Fibroblast of skin of scalp (primary cell): ENCODE data around the gene SLC8A2.
"Not testable (repeated sequence)": the region's sequence is repeated elsewhere in the genome, so short reads cannot be mapped to it uniquely, and the experiment has no call there.

Experiments
- DNase-seq: peaks from one replicate; pipeline ENCODE4 v3.0.0-alpha.2; 2013

SLC8A2 gene

DNA sequence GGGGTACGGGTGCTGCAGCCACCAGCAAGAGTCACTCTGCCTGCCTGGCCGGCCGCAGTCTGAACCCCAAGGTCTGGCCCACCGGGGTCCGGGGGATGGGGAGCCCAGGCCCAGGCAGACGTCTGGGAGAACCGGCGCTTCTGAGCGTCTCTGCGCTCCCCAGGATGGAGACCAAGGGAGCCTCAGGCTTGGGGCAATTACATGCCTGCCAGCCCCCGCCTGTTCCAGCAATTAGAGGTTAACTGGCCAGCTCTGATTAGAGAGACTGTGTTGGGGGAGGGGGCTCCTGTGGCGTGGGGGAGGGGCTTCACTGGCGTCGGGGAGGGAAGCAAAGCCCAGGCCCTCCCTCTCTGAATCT is 64.3 kb downstream of the SLC8A2 start:
- DNase-seq, result no peak

DNA sequence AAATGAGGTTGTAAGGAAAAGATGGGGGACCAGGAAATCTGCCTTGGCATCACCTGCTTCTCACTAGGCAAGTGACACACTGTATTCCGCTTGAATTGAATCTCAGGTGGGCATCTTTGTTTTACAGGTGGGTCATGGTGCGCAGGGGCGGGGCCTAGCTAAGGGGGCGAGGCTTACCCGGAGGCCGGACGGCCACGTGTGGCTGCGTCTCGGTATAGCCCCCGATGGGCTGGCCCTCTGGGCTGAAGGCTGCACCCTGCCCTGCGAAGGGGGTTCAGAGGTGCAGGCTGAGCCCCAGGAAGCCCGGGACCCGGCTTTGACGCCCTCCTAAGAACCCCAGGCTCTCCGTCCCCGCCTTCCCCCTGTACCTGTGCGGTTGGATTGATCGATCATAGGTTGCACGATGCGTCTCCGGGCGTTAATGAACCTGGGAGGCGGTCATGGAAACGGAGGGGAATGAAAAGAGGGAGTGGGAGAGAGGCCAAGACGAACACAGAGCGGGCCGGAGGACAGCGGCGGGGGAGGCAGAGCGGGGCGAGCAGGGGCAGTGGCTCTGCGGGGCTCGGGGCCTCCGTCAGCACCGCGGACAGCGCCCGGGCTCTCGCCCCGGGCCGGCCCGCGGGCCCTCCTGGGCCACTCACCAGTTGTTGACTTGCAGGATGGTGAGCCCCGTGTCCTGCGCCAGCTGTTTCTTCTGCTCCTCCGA is 64.8 kb downstream of the SLC8A2 start:
- no peak for DNase-seq

DNA sequence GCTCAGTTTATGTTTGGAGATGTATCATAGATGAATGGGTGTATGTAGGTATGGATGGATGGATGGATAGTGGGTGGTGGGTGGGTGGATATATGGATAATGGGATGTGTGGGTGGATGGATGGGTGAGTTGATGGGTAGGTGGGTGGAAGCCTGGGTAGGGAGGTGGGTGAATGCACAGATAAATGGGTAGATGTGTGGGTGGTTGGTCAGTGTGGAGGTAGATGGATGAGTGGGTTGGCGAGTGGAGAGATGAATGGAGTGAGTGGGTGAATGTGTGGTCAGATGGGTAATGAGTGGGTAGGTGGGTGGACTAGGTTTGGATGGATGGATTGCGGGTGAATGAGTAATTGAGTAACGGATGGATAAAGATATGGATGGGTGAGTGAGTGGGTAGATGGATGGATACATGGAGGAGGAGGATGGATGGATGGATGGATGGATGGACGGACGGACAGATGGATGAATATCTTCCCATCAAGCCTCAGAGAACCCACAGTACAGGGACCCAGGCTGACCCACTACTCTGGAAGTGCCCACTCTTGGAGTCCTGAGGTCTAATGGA is 65.8 kb downstream of the SLC8A2 start:
- no peak for DNase-seq

DNA sequence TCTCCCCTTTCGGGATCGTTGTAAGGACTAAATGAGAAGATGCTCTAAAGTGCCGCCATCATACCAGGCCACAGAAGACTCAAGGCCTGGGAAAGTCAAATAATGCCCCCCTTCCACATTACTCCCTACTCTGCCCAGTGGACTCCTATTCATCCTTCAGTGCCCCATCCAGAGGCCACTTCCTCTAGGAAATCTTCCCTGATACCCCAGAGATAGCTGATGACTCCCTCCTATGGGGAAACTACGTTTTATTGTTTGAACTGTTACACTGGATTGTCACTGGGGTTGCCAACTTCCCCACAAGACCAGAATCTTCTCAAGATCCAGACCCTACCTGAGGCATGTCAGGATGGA is 66.5 kb downstream of the SLC8A2 start:
- no peak for DNase-seq

DNA sequence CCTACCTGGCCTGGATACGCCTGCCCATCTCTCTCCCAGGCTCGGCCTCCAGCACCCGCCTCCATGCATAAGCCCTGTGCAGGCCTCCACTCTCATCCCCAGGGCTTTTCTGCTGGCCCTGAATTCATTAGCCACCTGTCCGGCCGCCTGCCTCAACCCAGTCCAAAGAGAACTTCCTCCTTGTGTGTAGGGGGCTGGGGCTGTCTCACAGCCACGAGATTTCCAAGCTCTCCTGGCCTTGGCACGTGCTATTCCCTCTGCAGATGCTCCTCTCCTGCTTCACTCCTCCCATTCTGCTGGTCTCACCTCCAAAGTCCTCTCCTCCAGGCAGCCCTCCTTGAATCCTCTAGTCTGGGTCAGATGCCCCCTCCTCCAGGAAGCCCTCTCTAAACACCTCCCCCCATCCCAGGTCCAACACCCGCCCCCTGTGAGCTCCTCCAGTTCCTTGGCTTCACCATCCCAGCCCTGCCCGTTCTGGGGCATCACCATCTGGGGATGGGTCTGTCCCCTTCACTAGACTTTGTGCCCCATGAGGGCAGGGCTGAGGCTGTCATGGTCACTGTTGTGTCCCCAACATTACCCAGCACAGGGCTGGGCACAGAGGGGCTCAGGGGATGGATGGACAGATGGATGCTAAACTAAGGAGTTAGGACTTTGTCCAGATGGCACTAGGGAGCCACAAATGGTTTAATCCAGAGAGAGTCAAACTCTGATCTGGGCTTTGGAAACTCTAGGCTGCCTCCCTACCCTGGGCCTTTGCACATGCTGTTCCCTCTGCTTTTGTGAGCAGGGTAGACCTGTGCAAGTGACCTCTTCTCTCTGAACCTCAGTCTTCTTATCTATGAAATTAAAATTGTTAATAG is 67.1 kb downstream of the SLC8A2 start:
- DNase-seq, result no peak

DNA sequence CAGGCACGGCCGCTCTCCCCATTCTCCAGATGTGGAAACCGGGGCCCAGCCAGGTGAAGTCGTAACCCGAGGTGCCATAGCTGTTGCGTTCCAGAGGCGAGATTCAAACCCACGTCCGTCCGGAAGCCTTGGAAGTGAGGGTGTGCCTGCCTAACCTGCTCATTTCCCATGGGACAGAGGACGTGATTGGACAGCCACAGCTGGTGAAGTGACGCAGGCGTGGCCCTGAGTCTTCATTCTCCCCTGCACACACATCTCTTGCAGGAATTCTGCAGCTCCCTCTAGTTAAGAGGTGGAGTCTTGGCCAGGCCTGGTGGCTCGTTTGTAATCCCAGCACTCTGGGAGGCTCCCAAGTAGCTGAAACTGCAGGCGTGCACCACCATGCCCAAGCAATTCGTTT is 69.2 kb downstream of the SLC8A2 start:
- no peak for DNase-seq

DNA sequence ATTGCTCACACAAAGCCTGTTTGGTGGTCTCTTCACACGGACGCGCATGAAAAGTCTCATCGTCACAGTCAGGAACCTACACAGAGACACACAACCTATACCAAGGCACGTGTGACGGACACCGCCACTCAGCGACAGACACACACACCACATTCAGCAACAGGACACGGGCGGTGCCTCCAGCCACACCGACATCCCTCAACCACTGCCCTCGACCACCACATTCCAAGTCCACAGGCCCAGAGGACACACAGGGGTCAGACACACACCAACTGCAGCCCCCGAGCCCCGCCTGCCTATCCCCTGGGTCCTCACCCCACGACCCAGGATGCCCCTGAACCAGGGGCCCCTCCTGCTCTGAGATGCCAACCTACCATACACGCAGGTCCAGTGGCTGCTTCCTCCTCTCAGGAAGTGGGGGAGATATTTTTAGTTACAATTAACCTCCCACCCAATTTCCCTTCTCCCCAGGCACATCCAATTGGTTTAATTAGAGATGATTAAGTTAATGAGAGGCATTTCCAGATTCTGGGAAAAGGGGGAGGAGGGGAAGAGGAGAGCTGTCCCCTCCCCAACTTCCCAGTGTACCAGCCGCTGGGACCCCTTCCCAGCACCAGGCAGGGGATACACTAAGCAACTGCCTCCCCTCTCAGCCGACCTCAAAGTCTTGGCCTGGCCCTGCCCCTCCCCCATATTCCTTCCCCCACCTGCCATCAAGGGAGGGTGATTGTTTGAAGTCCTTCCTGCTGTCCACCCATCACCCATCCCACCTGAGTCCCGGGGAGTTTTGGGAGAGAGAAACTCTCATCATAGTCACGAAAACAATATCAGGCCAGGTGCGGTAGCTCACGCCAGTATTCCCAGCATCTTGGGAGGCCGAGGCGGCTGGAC is 72.7 kb downstream of the SLC8A2 start:
- no peak for DNase-seq

DNA sequence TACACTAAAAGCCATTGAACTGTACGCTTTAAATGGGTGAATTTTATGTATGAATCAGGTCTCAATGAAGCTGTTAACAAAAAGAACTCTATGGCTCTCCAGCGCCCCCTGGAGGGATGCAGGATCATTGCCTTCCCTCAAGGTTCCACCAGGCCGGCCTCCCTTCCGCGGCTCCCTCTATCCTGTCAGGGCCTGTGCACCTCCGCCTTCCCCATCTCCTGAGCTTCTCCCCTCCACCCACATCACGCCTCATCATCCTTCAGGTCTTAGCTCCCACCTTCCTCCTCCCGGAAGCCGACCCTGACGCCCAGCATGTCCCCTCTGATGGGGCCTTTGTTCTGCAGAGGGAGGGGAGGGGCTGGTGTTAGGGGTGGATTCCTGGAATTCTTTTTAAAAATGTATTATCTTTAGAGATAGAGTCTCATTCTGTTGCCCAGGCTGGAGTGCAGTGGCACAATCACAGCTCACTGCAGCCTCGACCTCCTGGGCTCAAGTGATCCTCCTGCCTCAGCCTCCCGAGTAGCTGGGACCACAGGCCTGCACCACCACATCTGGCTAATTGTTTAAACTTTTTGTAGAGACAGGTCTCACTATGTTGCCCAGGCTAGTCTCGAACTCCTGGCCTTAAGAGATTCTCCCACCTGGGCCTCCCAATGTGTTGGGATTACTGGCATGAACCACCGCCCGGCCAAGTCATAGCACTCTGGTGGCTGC is 80.0 kb downstream of the SLC8A2 start:
- DNase-seq, result peak; percentile 70

DNA sequence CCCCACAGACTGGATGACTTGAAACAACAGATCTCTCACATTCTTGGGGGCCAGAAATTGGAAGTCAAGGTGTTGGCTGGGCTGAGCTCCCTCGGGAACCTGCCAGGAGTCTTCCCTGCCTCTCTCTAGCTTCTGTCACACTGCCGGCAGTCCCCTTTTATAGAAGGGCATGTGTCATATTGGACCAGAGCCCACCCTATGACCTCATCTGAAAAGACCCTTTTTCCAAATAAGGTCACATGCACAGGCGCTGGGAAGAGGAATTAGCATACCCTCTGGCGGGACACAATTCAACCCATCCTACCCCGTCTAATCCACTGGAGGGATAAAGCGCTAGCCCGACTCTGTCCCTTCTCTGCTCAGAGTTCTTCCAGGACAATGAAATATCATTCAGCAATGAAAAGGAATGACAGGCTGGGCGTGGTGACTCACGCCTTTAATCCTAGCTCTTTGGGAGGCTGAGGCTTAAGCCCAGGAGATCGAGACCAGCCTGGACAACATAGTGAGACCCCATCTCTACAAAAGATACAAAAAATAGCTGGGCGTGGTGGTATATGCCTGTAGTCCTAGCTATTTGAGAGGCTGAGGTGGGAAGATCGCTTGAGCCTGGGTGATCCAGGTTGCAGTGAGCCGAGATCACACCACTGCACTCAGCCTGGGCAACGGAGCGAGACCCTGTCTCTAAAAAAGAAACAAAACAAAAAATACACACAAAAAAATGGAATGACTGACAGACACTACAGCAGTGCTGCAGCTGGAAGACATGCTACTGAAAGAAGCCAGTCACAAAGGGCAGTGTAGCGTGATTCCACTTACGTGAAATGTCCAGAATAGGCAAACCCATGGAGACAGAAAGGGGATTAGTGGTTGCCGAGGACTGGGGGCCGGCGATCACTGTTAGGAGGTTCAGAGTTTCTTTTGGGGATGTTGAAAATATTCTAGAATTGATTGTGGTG is 80.9 kb downstream of the SLC8A2 start:
- peak; percentile 34 for DNase-seq

DNA sequence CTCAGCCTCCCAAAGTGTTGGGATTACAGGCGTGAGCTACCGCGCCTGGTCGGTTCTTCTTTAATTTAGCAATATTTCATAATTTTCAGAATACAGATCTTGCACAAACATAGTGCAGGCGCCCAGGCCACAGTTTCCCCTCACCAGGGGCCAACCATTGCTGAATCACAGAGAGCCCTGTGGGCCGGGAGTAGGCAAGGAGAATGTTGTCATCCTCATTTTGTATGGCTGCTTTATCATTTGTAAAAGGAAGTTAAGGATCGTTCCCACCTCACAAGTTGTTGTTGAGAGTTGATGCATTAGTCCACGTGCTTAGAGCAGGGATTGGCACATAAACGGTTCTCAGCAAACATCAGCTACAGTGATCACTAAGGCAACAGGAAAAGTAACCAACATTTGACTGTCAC is 82.5 kb downstream of the SLC8A2 start:
- no peak for DNase-seq

DNA sequence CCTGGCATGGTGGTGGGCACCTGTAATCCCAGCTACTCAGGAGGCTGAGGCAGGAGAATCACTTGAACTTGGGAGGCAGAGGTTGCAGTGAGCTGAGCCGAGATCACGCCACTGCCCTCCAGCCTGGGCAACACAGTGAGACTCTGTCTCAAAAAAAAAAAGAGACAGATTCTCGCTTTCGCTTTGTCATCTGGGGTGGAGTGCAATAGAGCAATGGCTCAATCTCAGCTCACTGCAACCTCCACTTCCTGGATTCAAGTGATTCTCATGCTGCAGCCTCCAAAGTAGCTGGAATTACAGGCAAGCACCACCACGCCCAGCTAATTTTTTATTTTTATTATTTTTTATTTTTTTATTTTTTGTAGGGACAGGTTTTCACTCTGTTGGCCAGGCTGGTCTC is 83.0 kb downstream of the SLC8A2 start:
- not testable (repeated sequence) for DNase-seq

DNA sequence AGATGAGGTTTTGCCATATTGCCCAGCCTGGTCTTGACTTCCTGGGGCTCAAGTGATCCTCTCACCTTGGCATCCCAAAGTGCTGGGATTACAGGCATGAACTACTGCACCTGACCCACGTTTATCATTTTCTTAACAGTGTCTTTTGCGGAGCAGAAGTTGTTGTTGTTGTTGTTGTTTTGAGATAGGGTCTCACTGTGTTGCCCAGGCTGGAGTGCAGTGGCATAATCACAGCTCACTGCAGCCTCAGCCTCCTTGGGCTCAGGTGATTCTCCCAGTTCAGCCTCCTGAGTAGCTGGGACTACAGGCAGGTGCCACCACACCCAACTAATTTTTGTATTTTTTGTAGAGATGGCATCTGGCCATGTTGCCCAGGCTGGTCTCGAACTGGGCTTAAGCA is 84.1 kb downstream of the SLC8A2 start:
- not testable (repeated sequence) for DNase-seq

DNA sequence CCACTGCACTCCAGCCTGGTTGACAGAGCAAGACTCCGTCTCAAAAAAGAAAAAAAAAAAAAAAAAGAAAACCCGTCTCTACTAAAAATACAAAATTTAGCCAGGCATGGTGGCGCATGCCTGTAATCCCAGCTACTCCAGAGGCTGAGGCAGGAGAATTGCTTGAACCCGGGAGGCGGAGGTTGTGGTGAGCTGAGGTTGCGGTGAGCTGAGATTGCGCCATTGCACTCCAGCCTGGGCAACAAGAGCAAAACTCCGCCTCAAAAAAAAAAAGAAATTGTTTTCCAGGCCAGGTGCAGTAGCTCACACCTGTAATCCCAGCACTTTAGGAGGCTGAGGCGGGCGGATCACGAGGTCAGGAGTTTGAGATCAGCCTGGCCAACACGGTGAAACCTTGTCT is 85.1 kb downstream of the SLC8A2 start:
- DNase-seq, result not testable (repeated sequence)

DNA sequence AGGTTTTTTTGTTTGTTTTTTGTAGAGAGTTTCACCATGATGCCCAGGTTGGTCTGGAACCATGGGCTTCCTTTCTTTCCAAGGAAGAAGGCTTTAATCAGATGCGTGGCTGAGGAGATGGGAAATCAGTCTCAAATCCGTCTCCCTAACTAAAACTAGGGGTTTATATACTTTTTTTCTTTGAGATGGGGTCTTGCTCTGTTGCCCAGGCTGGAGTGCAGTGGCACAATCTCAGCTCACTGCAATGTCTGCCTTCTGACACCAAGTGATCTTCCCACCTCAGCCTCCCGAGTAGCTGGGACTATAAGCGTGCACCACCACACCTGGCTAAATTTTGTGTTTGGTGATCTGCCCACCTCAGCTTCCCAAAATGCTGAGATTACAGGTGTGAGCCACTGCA is 87.2 kb downstream of the SLC8A2 start:
- DNase-seq, result not testable (repeated sequence)

DNA sequence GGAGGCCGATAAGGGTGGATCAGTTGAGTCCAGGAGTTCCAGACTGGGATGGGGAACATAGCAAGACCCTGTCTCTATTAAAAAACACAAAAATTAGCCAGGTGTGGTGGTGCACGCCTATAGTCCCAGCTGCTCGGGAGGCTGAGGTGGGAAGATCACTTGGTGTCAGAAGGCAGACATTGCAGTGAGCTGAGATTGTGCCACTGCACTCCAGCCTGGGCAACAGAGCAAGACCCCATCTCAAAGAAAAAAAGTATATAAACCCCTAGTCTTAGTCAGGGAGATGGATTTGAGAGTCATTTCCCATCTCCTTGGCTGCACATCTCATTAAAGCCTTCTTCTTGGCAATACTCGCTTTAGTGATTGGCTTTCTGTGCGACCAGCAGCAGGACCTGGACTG is 87.8 kb downstream of the SLC8A2 start:
- not testable (repeated sequence) for DNase-seq

DNA sequence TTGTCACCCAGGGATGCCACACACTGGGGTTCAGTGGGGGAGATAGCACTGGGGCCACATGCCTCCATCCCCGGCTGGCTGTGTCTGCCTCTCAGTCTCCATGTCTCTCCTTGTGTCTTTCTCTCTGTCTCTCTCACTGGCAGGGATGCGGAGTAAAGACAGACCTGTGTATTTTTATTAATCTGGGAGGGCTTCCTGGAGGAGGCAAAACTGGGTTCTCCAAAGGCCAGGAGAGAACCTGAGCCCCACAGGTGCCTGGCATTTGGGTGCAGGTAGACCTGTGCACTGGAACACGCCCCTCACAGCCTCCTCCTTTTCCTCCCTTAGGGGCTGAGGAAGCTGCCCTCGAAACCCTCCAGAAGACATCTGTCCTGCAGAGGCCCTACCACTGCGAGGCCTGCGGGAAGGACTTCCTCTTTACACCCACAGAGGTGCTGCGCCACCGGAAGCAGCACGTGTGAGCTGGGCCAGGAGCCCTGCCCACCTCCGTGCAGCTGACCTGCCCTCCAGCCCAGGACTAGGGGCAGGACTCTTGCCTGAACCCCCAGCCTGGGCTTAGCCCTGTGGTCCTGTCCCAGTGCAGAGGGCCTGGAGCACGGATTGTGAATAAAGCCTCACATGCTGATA is 89.9 kb downstream of the SLC8A2 start:
- no peak for DNase-seq

DNA sequence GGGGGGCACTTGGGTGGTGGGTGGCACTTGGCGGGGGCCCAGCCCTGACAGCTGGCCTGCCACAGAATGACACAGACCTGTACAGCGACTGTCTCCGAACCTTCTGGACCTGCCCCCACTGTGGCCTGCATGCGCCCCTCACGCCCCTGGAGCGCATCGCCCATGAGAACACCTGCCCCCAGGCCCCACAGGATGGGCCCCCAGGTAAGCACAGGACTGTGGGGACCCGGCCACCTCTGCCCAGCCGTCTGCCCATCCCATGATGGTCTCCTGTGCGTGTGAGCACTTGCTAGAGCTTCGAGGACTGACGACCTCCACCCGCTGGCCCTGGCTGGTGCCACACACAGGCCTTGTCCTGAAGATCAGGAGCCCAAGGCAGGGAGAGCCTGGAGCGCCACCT is 90.6 kb downstream of the SLC8A2 start:
- no peak for DNase-seq

DNA sequence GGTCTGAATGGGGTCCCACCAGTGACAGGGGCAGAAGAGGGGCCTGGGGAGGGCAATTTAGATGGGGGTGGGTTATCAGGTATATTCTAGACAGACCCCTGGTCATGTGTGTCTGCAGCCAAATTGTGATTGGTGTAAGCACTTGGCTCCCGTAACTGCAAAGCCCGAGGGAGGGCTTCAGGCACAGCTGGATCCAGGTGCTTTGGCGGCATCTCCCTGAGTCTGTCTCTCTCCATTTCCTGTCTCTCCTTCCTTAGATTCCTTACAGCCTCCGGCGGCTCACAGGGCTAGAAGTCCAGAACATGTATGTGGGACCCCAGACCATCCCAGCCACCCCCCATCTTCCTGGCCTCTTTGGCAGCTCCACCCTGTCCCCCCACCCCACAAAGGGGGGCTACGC is 91.1 kb downstream of the SLC8A2 start:
- no peak for DNase-seq

DNA sequence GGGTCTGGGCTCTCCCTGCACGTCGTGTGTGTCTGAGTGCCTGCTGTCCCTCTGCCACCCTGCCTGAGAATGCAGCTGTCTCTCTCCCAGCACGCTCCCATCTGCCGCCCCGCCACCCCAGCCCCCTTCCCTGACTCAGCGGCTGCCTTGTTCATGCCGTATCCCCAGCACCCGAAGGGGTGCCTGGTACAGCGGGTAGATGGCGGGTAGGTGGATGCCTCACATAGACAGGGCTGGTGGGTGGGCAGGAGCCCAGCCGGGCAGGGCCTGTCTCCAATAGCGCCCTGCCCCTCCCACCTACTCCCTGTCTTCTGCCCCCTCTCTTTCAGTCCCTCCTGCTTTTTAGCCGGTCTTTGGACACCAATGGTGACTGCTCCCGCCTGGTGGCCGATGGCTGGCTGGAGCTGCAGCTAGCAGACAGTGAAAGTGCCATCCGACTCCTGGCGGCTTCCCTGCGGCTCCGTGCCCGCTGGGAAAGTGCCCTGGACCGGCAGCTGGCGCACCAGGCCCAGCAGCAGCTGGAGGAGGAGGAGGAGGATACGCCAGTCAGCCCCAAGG is 92.2 kb downstream of the SLC8A2 start:
- no peak for DNase-seq

DNA sequence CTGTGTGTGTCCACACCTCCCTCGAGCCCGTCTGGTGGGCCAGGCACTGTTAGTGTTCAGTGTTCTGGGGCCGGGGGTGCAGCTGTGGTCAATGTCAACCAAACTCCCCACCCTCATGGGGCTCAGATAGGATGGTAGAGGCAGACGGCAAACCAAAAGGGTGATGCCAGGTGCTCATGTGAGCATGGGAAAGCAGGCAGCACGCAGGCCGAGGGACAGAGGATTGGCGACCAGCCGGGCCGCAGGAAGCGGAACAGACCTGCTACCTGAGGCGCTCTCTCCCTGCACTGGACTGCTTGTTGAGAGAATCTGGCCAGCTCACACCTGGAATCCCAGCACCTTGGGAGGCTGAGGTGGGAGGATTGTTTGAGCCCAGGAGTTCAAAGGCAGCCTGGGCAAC is 93.4 kb downstream of the SLC8A2 start:
- no peak for DNase-seq
